ENCODE results near the gene ZKSCAN5.

DNA sequence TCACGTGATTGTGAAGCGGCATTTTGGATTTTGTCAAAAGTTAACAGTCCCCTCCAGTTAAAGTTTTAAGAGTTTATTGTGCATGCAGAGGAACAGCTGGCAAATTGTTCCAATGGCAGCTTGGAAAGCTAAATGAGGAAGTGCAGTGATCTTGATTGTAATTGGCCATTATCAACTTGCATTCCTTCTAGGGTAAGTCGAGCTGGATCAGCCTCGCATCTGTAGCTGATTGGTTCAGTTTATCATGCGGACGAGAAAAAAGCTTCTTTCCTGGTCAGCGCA lies 31.2 kb upstream of the ZKSCAN5 start:
- TF ChIP-seq, protein P1, sequence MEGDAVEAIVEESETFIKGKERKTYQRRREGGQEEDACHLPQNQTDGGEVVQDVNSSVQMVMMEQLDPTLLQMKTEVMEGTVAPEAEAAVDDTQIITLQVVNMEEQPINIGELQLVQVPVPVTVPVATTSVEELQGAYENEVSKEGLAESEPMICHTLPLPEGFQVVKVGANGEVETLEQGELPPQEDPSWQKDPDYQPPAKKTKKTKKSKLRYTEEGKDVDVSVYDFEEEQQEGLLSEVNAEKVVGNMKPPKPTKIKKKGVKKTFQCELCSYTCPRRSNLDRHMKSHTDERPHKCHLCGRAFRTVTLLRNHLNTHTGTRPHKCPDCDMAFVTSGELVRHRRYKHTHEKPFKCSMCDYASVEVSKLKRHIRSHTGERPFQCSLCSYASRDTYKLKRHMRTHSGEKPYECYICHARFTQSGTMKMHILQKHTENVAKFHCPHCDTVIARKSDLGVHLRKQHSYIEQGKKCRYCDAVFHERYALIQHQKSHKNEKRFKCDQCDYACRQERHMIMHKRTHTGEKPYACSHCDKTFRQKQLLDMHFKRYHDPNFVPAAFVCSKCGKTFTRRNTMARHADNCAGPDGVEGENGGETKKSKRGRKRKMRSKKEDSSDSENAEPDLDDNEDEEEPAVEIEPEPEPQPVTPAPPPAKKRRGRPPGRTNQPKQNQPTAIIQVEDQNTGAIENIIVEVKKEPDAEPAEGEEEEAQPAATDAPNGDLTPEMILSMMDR (IDR thresholded peaks at IDR 0.05; ENCODE audit: poor library complexity, severe bottlenecking), result no peak
- no peak for TF ChIP-seq POLR2AphosphoS5 (IDR thresholded peaks at IDR 0.05)
- TF ChIP-seq RAD21 (conservative IDR thresholded peaks at IDR 0.05), result no peak
- no peak for TF ChIP-seq EZH2 (IDR thresholded peaks at IDR 0.05; ENCODE audit: borderline replicate concordance, insufficient read depth, low read length, poor library complexity, severe bottlenecking)
